Astrocyte (in vitro differentiated cells and primary cell): ENCODE data around the gene CHERP. TPM values are rescaled to one million over a fixed set of nuclear protein-coding genes. Genes with fewer than 3 reads are reported as not detected.
"Not testable (repeated sequence)": the region's sequence is repeated elsewhere in the genome, so short reads cannot be mapped to it uniquely, and the experiment has no call there.

Experiments
- DNase-seq: peaks from one replicate; pipeline ENCODE4 v3.0.0-alpha.2; 2010; ENCODE audit warnings: low read depth
- FAIRE-seq: peaks from 2 replicates; lab custom pipeline; 2011; peaks lifted over from hg19 to GRCh38; lab: Jason Lieb, UNC
- H2AFZ ChIP-seq: 2 replicates; pipeline ENCODE4 v1.6.0; 2012; ENCODE audit warnings: low read depth, low read length, inconsistent platforms
- H3K27ac ChIP-seq: 2 replicates; pipeline ENCODE4 v1.5.1; 2011; ENCODE audit warnings: low read depth, low read length, inconsistent platforms
- H3K27me3 ChIP-seq: 2 replicates; pipeline ENCODE4 v1.6.0; 2011; ENCODE audit warnings: low read length, inconsistent platforms; ENCODE audit not compliant: insufficient read depth
- H3K36me3 ChIP-seq: 2 replicates; pipeline ENCODE4 v1.5.1; 2011; ENCODE audit warnings: low read length, inconsistent platforms; ENCODE audit not compliant: insufficient read depth
- H3K4me1 ChIP-seq: 2 replicates; pipeline ENCODE4 v1.5.1; 2011; ENCODE audit warnings: low read length, inconsistent platforms; ENCODE audit not compliant: insufficient read depth
- H3K4me2 ChIP-seq: 2 replicates; pipeline ENCODE4 v1.6.0; 2012; ENCODE audit warnings: low read length, inconsistent platforms
- H3K4me3 ChIP-seq: 2 replicates; pipeline ENCODE4 v1.5.1; 2011; ENCODE audit warnings: low read depth, mild to moderate bottlenecking, low read length, inconsistent platforms; ENCODE audit not compliant: insufficient read depth
- H3K79me2 ChIP-seq: 2 replicates; pipeline ENCODE4 v1.6.0; 2012; ENCODE audit warnings: mild to moderate bottlenecking, low read length, inconsistent platforms; ENCODE audit not compliant: insufficient read depth
- H3K9ac ChIP-seq: 2 replicates; pipeline ENCODE4 v1.6.0; 2012; ENCODE audit warnings: mild to moderate bottlenecking, low read length, inconsistent platforms
- H3K9me3 ChIP-seq: 2 replicates; pipeline ENCODE4 v1.5.1; 2012; ENCODE audit warnings: low read depth, mild to moderate bottlenecking, low read length, inconsistent platforms; ENCODE audit not compliant: insufficient read depth
- H4K20me1 ChIP-seq: 2 replicates; pipeline ENCODE4 v1.6.0; 2012; ENCODE audit warnings: low read length, inconsistent platforms; ENCODE audit not compliant: insufficient read depth
- H3K27ac Mint-ChIP-seq: one replicate; pipeline ENCODE4 v1.8.0; 2021; ENCODE audit warnings: mild to moderate bottlenecking, mixed read lengths; ENCODE audit not compliant: unreplicated experiment
- H3K27me3 Mint-ChIP-seq: one replicate; pipeline ENCODE4 v1.8.0; 2021; ENCODE audit warnings: low read depth, mixed read lengths; ENCODE audit not compliant: unreplicated experiment
- H3K36me3 Mint-ChIP-seq: one replicate; pipeline ENCODE4 v1.8.0; 2021; ENCODE audit warnings: low read depth, mixed read lengths; ENCODE audit not compliant: unreplicated experiment
- H3K4me1 Mint-ChIP-seq: one replicate; pipeline ENCODE4 v1.8.0; 2021; ENCODE audit warnings: low read depth, mixed read lengths; ENCODE audit not compliant: unreplicated experiment
- H3K4me3 Mint-ChIP-seq: one replicate; pipeline ENCODE4 v1.8.0; 2021; ENCODE audit warnings: mild to moderate bottlenecking, moderate library complexity, mixed read lengths; ENCODE audit not compliant: unreplicated experiment
- H3K9me3 Mint-ChIP-seq: one replicate; pipeline ENCODE4 v1.8.0; 2021; ENCODE audit warnings: mild to moderate bottlenecking, mixed read lengths; ENCODE audit not compliant: unreplicated experiment
- EZH2 ChIP-seq: IDR thresholded peaks from 2 replicates; pipeline ENCODE4 v1.6.1; 2012; ENCODE audit warnings: mild to moderate bottlenecking, low read length, inconsistent platforms; ENCODE audit not compliant: insufficient read depth
- total RNA-seq: library from RNA; stranded (reverse); gene quantifications from 2 replicates; pipeline ENCODE4 v1.2.1, GENCODE V29; 2021
- TF ChIP-seq, protein P1 (sequence below): IDR thresholded peaks from 2 replicates; pipeline ENCODE4 v1.5.1; 2011; ENCODE audit warnings: low read depth, mild to moderate bottlenecking, inconsistent platforms, low read length, moderate library complexity; ENCODE audit not compliant: insufficient read depth

Gene CHERP
- total RNA-seq, 1 donor from 2014 or later: 45.3 TPM

DNA sequence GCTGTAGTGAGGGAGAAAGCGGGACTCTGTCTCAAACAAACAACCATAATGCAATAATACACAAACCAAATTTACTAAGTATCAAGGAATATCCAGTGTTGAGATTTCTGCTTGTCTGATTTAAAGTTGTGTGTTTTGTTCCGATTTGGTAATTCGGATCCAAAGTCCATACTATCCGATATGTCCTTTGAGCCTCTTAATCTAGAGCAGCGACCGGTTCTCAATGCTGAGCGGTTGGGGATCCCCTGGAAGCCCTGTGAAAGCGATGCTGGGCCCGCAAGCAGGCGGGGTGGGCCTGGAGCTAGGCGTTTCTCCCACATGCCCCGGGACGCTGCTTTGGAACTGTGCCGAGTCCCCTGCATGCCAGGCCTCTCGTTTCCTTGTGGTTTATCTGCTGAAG is 25.9 kb downstream of the CHERP start:
- TF ChIP-seq, protein P1, sequence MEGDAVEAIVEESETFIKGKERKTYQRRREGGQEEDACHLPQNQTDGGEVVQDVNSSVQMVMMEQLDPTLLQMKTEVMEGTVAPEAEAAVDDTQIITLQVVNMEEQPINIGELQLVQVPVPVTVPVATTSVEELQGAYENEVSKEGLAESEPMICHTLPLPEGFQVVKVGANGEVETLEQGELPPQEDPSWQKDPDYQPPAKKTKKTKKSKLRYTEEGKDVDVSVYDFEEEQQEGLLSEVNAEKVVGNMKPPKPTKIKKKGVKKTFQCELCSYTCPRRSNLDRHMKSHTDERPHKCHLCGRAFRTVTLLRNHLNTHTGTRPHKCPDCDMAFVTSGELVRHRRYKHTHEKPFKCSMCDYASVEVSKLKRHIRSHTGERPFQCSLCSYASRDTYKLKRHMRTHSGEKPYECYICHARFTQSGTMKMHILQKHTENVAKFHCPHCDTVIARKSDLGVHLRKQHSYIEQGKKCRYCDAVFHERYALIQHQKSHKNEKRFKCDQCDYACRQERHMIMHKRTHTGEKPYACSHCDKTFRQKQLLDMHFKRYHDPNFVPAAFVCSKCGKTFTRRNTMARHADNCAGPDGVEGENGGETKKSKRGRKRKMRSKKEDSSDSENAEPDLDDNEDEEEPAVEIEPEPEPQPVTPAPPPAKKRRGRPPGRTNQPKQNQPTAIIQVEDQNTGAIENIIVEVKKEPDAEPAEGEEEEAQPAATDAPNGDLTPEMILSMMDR: no peak
- no peak for TF ChIP-seq EZH2
- no peak overlapping the region for H3K4me3 ChIP-seq
- peaks cover 19% of the 10 kb centered on the region for H3K36me3 ChIP-seq
- H3K27me3 ChIP-seq: no peaks in the 10 kb centered on the region
- H3K9me3 ChIP-seq: no peaks in the 10 kb centered on the region
- H3K9ac ChIP-seq: no peak overlapping the region
- Mint-ChIP-seq H3K4me1 (no peaks in the 10 kb centered on the region), H3K36me3 (peaks cover 7% of the 10 kb centered on the region), H3K4me3 (no peak overlapping the region), H3K27me3 (no peaks in the 10 kb centered on the region), H3K9me3 (no peaks in the 10 kb centered on the region), H3K27ac (no peak overlapping the region)
- no peak overlapping the region for H3K4me2 ChIP-seq
- H3K4me1 ChIP-seq: no peaks in the 10 kb centered on the region
- FAIRE-seq (no peak), DNase-seq (no peak)
- H2AFZ ChIP-seq: no peak overlapping the region
- H3K79me2 ChIP-seq: no peaks in the 10 kb centered on the region
- H3K27ac ChIP-seq: no peak overlapping the region
- H4K20me1 ChIP-seq: peaks cover 27% of the 10 kb centered on the region

DNA sequence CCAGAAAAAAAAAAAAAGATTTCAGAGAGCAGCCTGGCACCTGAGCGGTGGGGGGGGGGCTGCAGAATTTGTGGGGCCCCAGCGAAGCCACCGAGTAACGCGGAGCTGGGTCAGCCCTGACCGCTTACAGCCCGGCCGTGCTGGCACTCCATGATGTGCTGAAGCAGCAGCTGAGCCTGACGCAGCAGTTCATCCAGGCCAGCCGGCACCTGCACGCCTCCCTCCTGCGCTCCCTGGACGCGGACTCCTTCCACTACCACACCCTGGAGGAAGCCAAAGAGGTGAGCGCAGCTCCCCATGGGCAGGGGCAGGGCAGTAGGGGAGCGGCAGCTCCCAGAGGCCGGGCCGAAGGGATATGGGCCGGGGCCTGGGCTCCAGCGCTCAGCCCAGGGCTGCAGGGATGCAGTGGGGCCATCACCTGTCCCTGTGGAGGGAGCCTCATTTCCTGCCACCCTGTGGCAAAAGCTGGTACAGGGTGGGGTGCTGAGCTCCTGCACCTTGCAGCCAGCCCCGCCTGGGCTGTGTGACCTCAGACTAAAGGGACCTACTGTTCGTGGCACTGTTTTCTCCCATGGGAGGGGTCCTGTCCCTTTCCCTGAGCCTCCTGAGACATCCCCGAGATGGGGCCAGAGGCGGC is 27.7 kb downstream of the CHERP start:
- H3K79me2 ChIP-seq: no peaks in the 10 kb centered on the region
- peaks cover 24% of the 10 kb centered on the region for H4K20me1 ChIP-seq
- no peaks in the 10 kb centered on the region for H3K27me3 ChIP-seq
- H3K27me3 Mint-ChIP-seq: no peaks in the 10 kb centered on the region
- no peak overlapping the region for H3K9ac ChIP-seq
- H3K27ac Mint-ChIP-seq: no peak overlapping the region
- no peak for FAIRE-seq
- no peak overlapping the region for H3K4me3 Mint-ChIP-seq
- peaks cover 12% of the 10 kb centered on the region for H3K36me3 Mint-ChIP-seq
- H3K36me3 ChIP-seq: peaks cover 14% of the 10 kb centered on the region
- TF ChIP-seq, protein P1: no peak
- no peak for TF ChIP-seq EZH2
- H3K27ac ChIP-seq: no peak overlapping the region
- no peak overlapping the region for H3K4me3 ChIP-seq
- no peak overlapping the region for H2AFZ ChIP-seq
- H3K4me1 Mint-ChIP-seq: no peaks in the 10 kb centered on the region
- DNase-seq: no peak
- H3K4me1 ChIP-seq: peaks cover 2% of the 10 kb centered on the region
- no peak overlapping the region for H3K4me2 ChIP-seq
- no peaks in the 10 kb centered on the region for H3K9me3 ChIP-seq
- no peaks in the 10 kb centered on the region for H3K9me3 Mint-ChIP-seq

DNA sequence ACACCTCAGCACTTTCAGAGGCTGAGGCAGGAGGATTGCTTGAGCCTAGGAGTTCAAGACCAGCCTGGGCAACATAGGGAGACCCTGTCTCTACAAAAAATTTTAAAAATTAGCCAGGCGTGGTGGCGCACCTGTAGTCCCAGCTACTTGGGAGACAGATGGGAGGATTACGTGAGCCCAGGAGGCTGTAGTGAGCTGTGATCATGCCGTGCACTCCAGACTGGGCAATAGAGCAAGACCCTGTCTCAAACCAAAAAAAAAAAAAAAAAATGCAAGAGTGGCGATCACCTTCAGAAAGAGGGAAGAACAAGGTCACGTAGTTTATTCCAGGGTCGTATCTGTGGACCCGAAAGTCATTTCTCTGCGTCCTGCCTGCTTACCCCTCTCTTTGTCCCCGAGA is 29.6 kb downstream of the CHERP start:
- H3K4me3 Mint-ChIP-seq, H3K27ac ChIP-seq, H3K36me3 Mint-ChIP-seq, H3K79me2 ChIP-seq, H3K4me1 ChIP-seq, H3K9ac ChIP-seq, H3K36me3 ChIP-seq, FAIRE-seq, H3K4me1 Mint-ChIP-seq, H3K27me3 ChIP-seq, H3K4me2 ChIP-seq, H3K4me3 ChIP-seq, H3K27me3 Mint-ChIP-seq, H3K27ac Mint-ChIP-seq, H3K9me3 ChIP-seq, DNase-seq, H2AFZ ChIP-seq, H3K9me3 Mint-ChIP-seq: not testable (repeated sequence)
- peaks cover 10% of the 10 kb centered on the region for H4K20me1 ChIP-seq
